Neural cell (in vitro differentiated cells): ENCODE data around the gene CTXND1. TPM values are rescaled to one million over a fixed set of nuclear protein-coding genes. Genes with fewer than 3 reads are reported as not detected.

ENCODE experiments used
- H2AFZ ChIP-seq: fragments of 200-600, 300-800 bp; sonication (generic), shearing (Covaris generic); 2 replicates; pipeline ENCODE4 v1.6.0; 2014; ENCODE audit warnings: low read depth, mild to moderate bottlenecking, antibody characterized with exemption, low read length, moderate library complexity
- H3F3A ChIP-seq: fragments of 200-600 bp; shearing (Covaris generic); 2 replicates; pipeline ENCODE4 v1.6.1; 2016; ENCODE audit warnings: mild to moderate bottlenecking, moderate library complexity, mixed read lengths, antibody characterized with exemption, low read length; ENCODE audit not compliant: insufficient read depth, poor library complexity, severe bottlenecking
- H3K27ac ChIP-seq: fragments of 200-600, 300-800 bp; sonication (generic), shearing (Covaris generic); 2 replicates; pipeline ENCODE4 v1.5.1; 2014; ENCODE audit warnings: mild to moderate bottlenecking, low read length, moderate library complexity
- H3K27me3 ChIP-seq: fragments of 300-800, 200-600 bp; sonication (generic), shearing (Covaris generic); 2 replicates; pipeline ENCODE4 v1.6.0; 2014; ENCODE audit warnings: mild to moderate bottlenecking, low read depth, low read length, moderate library complexity; ENCODE audit not compliant: insufficient read depth
- H3K36me3 ChIP-seq: fragments of 300-800, 200-600 bp; sonication (generic), shearing (Covaris generic); 2 replicates; pipeline ENCODE4 v1.5.1; 2014; ENCODE audit warnings: mild to moderate bottlenecking, antibody characterized with exemption, low read length, moderate library complexity; ENCODE audit not compliant: insufficient read depth
- H3K4me2 ChIP-seq: fragments of 300-800, 200-600 bp; sonication (generic), shearing (Covaris generic); 2 replicates; pipeline ENCODE4 v1.6.0; 2014; ENCODE audit warnings: mild to moderate bottlenecking, low read length
- H3K4me3 ChIP-seq: fragments of 300-800, 200-600 bp; sonication (generic), shearing (Covaris generic); 2 replicates; pipeline ENCODE4 v1.5.1; 2014; ENCODE audit warnings: mild to moderate bottlenecking, low read length, moderate library complexity
- H3K79me2 ChIP-seq: fragments of 200-600 bp; shearing (Covaris generic); replicated peaks from 2 replicates; pipeline ENCODE4 v1.6.0; 2014; ENCODE audit warnings: mild to moderate bottlenecking, low read length, moderate library complexity; ENCODE audit not compliant: insufficient read depth
- H3K9ac ChIP-seq: fragments of 300-800, 200-600 bp; sonication (generic), shearing (Covaris generic); 2 replicates; pipeline ENCODE4 v1.6.1; 2016; ENCODE audit warnings: mild to moderate bottlenecking, low read length, mixed read lengths
- H3K9me2 ChIP-seq: fragments of 200-600 bp; shearing (Covaris generic); 2 replicates; pipeline ENCODE4 v1.6.1; 2016; ENCODE audit warnings: mild to moderate bottlenecking, low read length, mixed read lengths; ENCODE audit not compliant: insufficient read depth
- H3K9me3 ChIP-seq: fragments of 200-600, 300-800 bp; sonication (generic), shearing (Covaris generic); 2 replicates; pipeline ENCODE4 v1.6.1; 2016; ENCODE audit warnings: mild to moderate bottlenecking, mixed run types, low read length, moderate library complexity, mixed read lengths
- H4K20me1 ChIP-seq: fragments of 200-600 bp; shearing (Covaris generic); 2 replicates; pipeline ENCODE4 v1.6.1; 2016; ENCODE audit warnings: mild to moderate bottlenecking, mixed run types; ENCODE audit not compliant: insufficient read depth
- EP300 ChIP-seq: fragments of 450-650 bp; conservative IDR thresholded peaks from 2 replicates; pipeline ENCODE4 v1.6.1; 2014; ENCODE audit warnings: antibody characterized with exemption, mild to moderate bottlenecking, moderate library complexity; ENCODE audit not compliant: poor library complexity, severe bottlenecking
- EZH2 ChIP-seq: fragments of 200-600, 300-800 bp; shearing (Covaris generic), sonication (generic); IDR thresholded peaks from 2 replicates; pipeline ENCODE4 v1.6.1; 2014; ENCODE audit warnings: antibody characterized with exemption, low read length, borderline replicate concordance, mild to moderate bottlenecking; ENCODE audit not compliant: insufficient read depth, poor library complexity, severe bottlenecking
- MXI1 ChIP-seq: fragments of 450-650 bp; conservative IDR thresholded peaks from 2 replicates; pipeline ENCODE4 v1.6.1; 2014; ENCODE audit warnings: antibody characterized with exemption, mild to moderate bottlenecking; ENCODE audit not compliant: poor library complexity, severe bottlenecking
- POLR2AphosphoS5 ChIP-seq: IDR thresholded peaks from 2 replicates; pipeline ENCODE4 v1.6.1; 2012
- RAD21 ChIP-seq: fragments of 450-650 bp; conservative IDR thresholded peaks from 2 replicates; pipeline ENCODE4 v1.6.1; 2014; ENCODE audit warnings: antibody characterized with exemption, mild to moderate bottlenecking, moderate library complexity
- SMC3 ChIP-seq: fragments of 450-650 bp; conservative IDR thresholded peaks from 2 replicates; pipeline ENCODE4 v1.6.1; 2014; ENCODE audit warnings: antibody characterized with exemption, mild to moderate bottlenecking, moderate library complexity; ENCODE audit not compliant: poor library complexity
- TAF1 ChIP-seq: IDR thresholded peaks from 2 replicates; pipeline ENCODE4 v1.6.1; 2012; ENCODE audit warnings: low read depth
- polyA plus RNA-seq: library from polyadenylated mRNA; depleted of rRNA; stranded (reverse); fragments of >200 nt; gene quantifications from 2 replicates; pipeline ENCODE4 v1.2.3, GENCODE V29; 2014
- TF ChIP-seq, protein P1 (sequence below): IDR thresholded peaks from 2 replicates; pipeline ENCODE4 v1.6.1; 2012; ENCODE audit warnings: borderline replicate concordance
- TF ChIP-seq, protein P2 (sequence below): fragments of 450-650 bp; IDR thresholded peaks from 2 replicates; pipeline ENCODE4 v1.5.1; 2014; ENCODE audit warnings: antibody characterized with exemption, mild to moderate bottlenecking, moderate library complexity; ENCODE audit not compliant: poor library complexity, severe bottlenecking

The CTXND1 gene
- polyA plus RNA-seq, 1 donor from 2014 or later: not detected

DNA sequence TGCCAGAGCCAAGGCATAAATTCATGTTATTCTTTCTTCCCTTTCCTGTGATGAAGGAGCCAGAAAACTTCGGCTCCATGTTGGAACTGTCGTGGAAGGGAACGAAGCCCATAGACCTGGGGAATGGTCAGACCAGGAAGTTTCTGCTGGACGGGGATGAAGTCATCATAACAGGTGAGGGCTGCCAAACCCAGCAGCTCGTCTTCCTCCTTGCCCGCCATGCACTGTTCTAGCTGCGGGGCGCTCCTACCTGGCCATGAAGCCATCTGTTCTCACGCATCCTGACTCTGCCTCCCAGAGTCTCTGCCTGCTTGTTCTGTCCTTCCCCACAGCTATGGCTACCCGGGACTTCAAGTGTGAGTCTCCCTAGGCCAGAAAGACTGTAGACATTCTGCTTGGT lies 71.0 kb downstream of the CTXND1 start:
- H3F3A ChIP-seq: no peaks in the 10 kb centered on the region
- H3K4me3 ChIP-seq: no peak overlapping the region
- no peaks in the 10 kb centered on the region for H3K27me3 ChIP-seq
- H3K79me2 ChIP-seq: no peaks in the 10 kb centered on the region
- no peak overlapping the region for H3K27ac ChIP-seq
- H2AFZ ChIP-seq: no peak overlapping the region
- no peak for TF ChIP-seq POLR2AphosphoS5
- TF ChIP-seq SMC3: no peak
- TF ChIP-seq, protein P1, sequence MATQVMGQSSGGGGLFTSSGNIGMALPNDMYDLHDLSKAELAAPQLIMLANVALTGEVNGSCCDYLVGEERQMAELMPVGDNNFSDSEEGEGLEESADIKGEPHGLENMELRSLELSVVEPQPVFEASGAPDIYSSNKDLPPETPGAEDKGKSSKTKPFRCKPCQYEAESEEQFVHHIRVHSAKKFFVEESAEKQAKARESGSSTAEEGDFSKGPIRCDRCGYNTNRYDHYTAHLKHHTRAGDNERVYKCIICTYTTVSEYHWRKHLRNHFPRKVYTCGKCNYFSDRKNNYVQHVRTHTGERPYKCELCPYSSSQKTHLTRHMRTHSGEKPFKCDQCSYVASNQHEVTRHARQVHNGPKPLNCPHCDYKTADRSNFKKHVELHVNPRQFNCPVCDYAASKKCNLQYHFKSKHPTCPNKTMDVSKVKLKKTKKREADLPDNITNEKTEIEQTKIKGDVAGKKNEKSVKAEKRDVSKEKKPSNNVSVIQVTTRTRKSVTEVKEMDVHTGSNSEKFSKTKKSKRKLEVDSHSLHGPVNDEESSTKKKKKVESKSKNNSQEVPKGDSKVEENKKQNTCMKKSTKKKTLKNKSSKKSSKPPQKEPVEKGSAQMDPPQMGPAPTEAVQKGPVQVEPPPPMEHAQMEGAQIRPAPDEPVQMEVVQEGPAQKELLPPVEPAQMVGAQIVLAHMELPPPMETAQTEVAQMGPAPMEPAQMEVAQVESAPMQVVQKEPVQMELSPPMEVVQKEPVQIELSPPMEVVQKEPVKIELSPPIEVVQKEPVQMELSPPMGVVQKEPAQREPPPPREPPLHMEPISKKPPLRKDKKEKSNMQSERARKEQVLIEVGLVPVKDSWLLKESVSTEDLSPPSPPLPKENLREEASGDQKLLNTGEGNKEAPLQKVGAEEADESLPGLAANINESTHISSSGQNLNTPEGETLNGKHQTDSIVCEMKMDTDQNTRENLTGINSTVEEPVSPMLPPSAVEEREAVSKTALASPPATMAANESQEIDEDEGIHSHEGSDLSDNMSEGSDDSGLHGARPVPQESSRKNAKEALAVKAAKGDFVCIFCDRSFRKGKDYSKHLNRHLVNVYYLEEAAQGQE: no peak
- TF ChIP-seq TAF1: no peak
- TF ChIP-seq EZH2: no peak
- H3K9me2 ChIP-seq: no peaks in the 10 kb centered on the region
- no peak overlapping the region for H3K4me2 ChIP-seq
- no peaks in the 10 kb centered on the region for H3K9me3 ChIP-seq
- H3K9ac ChIP-seq: no peak overlapping the region
- no peaks in the 10 kb centered on the region for H3K36me3 ChIP-seq
- no peaks in the 10 kb centered on the region for H4K20me1 ChIP-seq

DNA sequence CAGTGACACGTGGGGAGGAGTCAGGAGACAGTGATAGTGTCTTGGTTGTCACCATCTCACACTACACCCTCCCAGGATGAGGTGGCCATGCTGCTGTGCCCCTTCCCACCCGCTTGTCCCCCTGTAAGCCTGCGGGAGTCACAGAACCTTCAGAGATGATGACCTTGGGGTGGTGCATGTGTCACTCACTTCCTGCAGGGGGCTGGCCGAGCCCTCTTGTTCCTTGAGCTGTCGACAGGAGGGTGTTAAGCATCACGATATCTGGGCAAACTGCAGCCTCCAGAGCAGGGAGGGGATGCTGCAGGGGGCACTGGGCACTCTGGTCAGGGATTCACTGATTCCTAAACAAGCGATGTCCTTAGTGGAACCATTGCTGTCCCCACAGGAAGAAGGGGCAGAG lies 71.5 kb downstream of the CTXND1 start:
- Histone ChIP-seq H3K79me2 (no peaks in the 10 kb centered on the region), H2AFZ (no peak overlapping the region), H3K9me3 (no peaks in the 10 kb centered on the region), H3K4me2 (no peak overlapping the region), H3K27ac (no peak overlapping the region), H3K9me2 (no peaks in the 10 kb centered on the region), H4K20me1 (no peaks in the 10 kb centered on the region), H3F3A (no peaks in the 10 kb centered on the region), H3K4me3 (no peak overlapping the region), H3K27me3 (no peaks in the 10 kb centered on the region), H3K36me3 (no peaks in the 10 kb centered on the region), H3K9ac (no peak overlapping the region)
- TF ChIP-seq, protein P1: no peak
- TF ChIP-seq, protein P2, sequence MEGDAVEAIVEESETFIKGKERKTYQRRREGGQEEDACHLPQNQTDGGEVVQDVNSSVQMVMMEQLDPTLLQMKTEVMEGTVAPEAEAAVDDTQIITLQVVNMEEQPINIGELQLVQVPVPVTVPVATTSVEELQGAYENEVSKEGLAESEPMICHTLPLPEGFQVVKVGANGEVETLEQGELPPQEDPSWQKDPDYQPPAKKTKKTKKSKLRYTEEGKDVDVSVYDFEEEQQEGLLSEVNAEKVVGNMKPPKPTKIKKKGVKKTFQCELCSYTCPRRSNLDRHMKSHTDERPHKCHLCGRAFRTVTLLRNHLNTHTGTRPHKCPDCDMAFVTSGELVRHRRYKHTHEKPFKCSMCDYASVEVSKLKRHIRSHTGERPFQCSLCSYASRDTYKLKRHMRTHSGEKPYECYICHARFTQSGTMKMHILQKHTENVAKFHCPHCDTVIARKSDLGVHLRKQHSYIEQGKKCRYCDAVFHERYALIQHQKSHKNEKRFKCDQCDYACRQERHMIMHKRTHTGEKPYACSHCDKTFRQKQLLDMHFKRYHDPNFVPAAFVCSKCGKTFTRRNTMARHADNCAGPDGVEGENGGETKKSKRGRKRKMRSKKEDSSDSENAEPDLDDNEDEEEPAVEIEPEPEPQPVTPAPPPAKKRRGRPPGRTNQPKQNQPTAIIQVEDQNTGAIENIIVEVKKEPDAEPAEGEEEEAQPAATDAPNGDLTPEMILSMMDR: no peak
- TF ChIP-seq POLR2AphosphoS5: no peak
- no peak for TF ChIP-seq TAF1
- TF ChIP-seq MXI1: no peak
- no peak for TF ChIP-seq RAD21
- no peak for TF ChIP-seq SMC3
- no peak for TF ChIP-seq EP300
- TF ChIP-seq EZH2: no peak
